CD4-positive, CD25-positive, alpha-beta regulatory T cell (primary cell): ENCODE data around the gene ARSD. TPM values are rescaled to one million over a fixed set of nuclear protein-coding genes. Genes with fewer than 3 reads are reported as not detected.
"Not testable (repeated sequence)": the region's sequence is repeated elsewhere in the genome, so short reads cannot be mapped to it uniquely, and the experiment has no call there.

Experiments
- ATAC-seq, 2 donors: fragments of 150-1000 bp; cut with Tn5 transposase; one replicate each; pipeline ENCODE4 v1.10.0; 2021; ENCODE audit warnings: low read depth in 2 of 2, moderate number of reproducible peaks in 2 of 2, moderate library complexity in 1 of 2
- DNase-seq, 3 donors: peaks; one replicate each; pipeline versions ENCODE4 v3.0.0 to v3.0.0-alpha.2; 2012 to 2022; ENCODE audit warnings: mixed read lengths in 1 of 3
- H3K27ac ChIP-seq: one replicate; pipeline ENCODE4 v1.7.0; 2013; ENCODE audit warnings: mild to moderate bottlenecking, low read length; ENCODE audit not compliant: insufficient read depth, poor library complexity, severe bottlenecking
- H3K27me3 ChIP-seq: one replicate; pipeline ENCODE4 v1.7.0; 2013; ENCODE audit warnings: low read length; ENCODE audit not compliant: control insufficient read depth, insufficient read depth
- H3K36me3 ChIP-seq: one replicate; pipeline ENCODE4 v1.7.0; 2013; ENCODE audit warnings: mild to moderate bottlenecking, low read length, moderate library complexity; ENCODE audit not compliant: control insufficient read depth, insufficient read depth
- H3K4me1 ChIP-seq: 2 replicates; pipeline ENCODE4 v1.7.0; 2013; ENCODE audit warnings: mild to moderate bottlenecking, low read length; ENCODE audit not compliant: insufficient read depth, control insufficient read depth, poor library complexity, severe bottlenecking
- H3K4me3 ChIP-seq: one replicate; pipeline ENCODE4 v1.7.0; 2013; ENCODE audit warnings: low read depth, mild to moderate bottlenecking, low read length, moderate library complexity
- H3K9me3 ChIP-seq, 2 experiments: 1 replicate in 1 of 2; 2 replicates in 1 of 2; pipeline ENCODE4 v1.7.0; 2013; ENCODE audit warnings: low read length in 2 of 2, mild to moderate bottlenecking in 1 of 2, moderate library complexity in 1 of 2; ENCODE audit not compliant: control insufficient read depth in 2 of 2
- H3K27ac Mint-ChIP-seq, 3 donors: one replicate each; pipeline ENCODE4 v1.8.0; 2020 to 2022; ENCODE audit warnings: mild to moderate bottlenecking in 3 of 3, mixed read lengths in 3 of 3, moderate library complexity in 2 of 3
- H3K27me3 Mint-ChIP-seq: one replicate; pipeline ENCODE4 v1.8.0; 2022; ENCODE audit warnings: mild to moderate bottlenecking, mixed read lengths
- H3K36me3 Mint-ChIP-seq: one replicate; pipeline ENCODE4 v1.8.0; 2020; ENCODE audit warnings: mixed read lengths
- H3K4me1 Mint-ChIP-seq, 4 donors: one replicate each; pipeline ENCODE4 v1.8.0; 2020 to 2022; ENCODE audit warnings: mixed read lengths in 4 of 4, mild to moderate bottlenecking in 1 of 4
- H3K4me3 Mint-ChIP-seq, 4 donors: one replicate each; pipeline ENCODE4 v1.8.0; 2020 to 2022; ENCODE audit warnings: mild to moderate bottlenecking in 4 of 4, mixed read lengths in 4 of 4, moderate library complexity in 3 of 4
- H3K9me3 Mint-ChIP-seq, 7 donors: one replicate each; pipeline ENCODE4 v1.8.0; 2020 to 2022; ENCODE audit warnings: mixed read lengths in 7 of 7, mild to moderate bottlenecking in 3 of 7, moderate library complexity in 2 of 7
- polyA plus RNA-seq, 4 donors: library from polyadenylated mRNA; unstranded; fragments of 300-500 nt; fragmentation: Illumina TruSeq; gene quantifications; one replicate each; pipeline ENCODE4 v1.2.3, GENCODE V29; 2021
- total RNA-seq: library from RNA; stranded (reverse); gene quantifications from one replicate; pipeline ENCODE4 v1.2.3, GENCODE V29; 2022

The ARSD gene
- total and polyA plus RNA-seq, 5 donors from 2014 or later, result 0.67 to 1.8 (median 1.5) TPM

DNA sequence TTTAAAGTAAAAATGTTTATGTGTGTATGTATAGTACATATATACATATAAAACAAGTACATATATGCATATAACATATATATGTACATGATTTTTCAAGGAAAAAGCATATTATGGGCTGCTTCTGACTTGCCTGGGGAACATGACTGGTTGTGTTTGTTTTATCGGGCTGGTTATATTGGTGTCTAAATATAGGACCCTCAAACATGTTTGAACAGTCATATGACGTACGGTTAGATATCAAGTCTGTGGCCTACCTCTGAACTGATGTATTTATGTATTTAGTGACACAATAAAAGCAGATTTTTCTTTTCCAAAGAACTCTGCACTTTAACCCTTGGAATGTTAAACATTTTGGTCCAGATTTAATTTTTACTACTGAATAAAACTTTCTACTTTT is 37.9 kb upstream of the ARSD start:
- H3K4me3 ChIP-seq, result no peak overlapping the region
- H3K9me3 Mint-ChIP-seq, result peaks cover 0 to 2% (median 0%) of the 10 kb centered on the region in 7 donors
- H3K4me1 ChIP-seq, result peaks cover 4% of the 10 kb centered on the region
- no peaks in the 10 kb centered on the region for H3K36me3 Mint-ChIP-seq
- no peaks in the 10 kb centered on the region for H3K27me3 Mint-ChIP-seq
- no peak overlapping the region for H3K27ac Mint-ChIP-seq
- no peak overlapping the region for H3K4me3 Mint-ChIP-seq
- no peaks in the 10 kb centered on the region for H3K9me3 ChIP-seq
- H3K36me3 ChIP-seq, result no peaks in the 10 kb centered on the region
- peaks cover 0 to 11% (median 2%) of the 10 kb centered on the region in 4 donors for H3K4me1 Mint-ChIP-seq
- ATAC-seq, result no peak
- H3K27ac ChIP-seq, result no peak overlapping the region
- no peaks in the 10 kb centered on the region for H3K27me3 ChIP-seq
- no peak for DNase-seq

DNA sequence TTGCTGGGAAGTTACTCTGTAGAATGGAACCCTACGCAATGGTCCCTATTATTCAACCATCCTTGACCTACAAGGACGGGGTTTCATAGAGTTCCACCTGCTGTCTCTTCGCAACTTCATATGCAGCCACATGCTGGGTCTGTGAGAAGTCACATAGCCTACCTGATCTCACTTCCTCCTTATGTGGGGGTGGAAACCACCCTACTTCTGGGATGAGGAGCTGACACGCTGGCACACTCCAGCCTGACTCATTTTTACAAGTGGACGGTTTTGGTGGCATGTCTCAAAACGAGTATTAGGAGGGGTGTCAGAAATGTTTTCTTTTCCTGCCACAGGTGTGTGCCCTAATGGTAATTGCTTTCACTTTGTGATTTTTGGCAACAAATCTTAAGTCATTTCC is 36.8 kb upstream of the ARSD start:
- Histone ChIP-seq H3K36me3 (no peaks in the 10 kb centered on the region), H3K27me3 (no peaks in the 10 kb centered on the region), H3K27ac (no peak overlapping the region), H3K4me3 (no peak overlapping the region), H3K4me1 (peaks cover 4% of the 10 kb centered on the region), H3K9me3 (no peaks in the 10 kb centered on the region)
- DNase-seq (no peak), ATAC-seq (no peak)
- H3K9me3 Mint-ChIP-seq, result peaks cover 0 to 2% (median 0%) of the 10 kb centered on the region in 7 donors
- no peaks in the 10 kb centered on the region for H3K27me3 Mint-ChIP-seq
- no peak overlapping the region for H3K27ac Mint-ChIP-seq
- H3K4me3 Mint-ChIP-seq, result no peak overlapping the region
- H3K36me3 Mint-ChIP-seq, result no peaks in the 10 kb centered on the region
- H3K4me1 Mint-ChIP-seq, result peaks cover 0 to 11% (median 2%) of the 10 kb centered on the region in 4 donors

DNA sequence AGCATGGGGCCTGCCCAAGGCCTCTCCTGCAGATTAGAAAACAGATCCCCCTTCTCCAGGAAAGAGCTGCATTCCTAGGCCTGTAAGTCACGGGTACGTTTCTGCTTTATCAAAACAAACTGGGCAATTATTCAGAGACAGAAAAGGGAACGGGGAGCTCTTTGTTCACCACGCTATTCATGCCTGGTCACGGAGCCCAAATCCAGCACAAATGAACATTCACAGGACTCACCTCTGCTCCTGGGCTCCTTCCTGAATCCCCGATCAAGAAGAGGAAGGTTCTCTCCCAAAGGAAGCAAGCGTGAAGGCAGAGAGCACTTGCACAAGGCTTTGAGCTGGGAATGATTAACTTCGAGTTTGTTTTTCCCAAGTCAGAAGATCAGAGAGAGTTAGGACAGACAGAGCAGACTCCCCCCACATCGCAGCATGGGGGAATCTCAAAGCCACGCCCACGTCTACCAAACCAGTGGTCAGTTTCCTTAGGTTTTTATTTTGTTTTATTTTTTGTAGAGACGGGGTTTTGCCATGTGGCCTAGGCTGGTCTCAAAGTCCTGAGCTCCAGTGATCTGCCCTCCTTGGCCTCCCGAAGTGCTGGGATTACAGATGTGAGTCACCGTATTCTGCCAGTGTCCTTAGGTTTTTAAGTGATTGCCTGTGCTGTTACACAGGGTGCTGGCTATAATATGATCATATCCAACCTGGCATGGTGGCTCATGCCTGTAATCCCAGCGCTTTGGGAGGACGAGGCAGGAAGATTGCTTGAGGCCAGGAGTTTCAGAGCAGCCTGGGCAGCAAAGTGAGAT is 35.1 kb upstream of the ARSD start:
- not testable (repeated sequence) for ATAC-seq

DNA sequence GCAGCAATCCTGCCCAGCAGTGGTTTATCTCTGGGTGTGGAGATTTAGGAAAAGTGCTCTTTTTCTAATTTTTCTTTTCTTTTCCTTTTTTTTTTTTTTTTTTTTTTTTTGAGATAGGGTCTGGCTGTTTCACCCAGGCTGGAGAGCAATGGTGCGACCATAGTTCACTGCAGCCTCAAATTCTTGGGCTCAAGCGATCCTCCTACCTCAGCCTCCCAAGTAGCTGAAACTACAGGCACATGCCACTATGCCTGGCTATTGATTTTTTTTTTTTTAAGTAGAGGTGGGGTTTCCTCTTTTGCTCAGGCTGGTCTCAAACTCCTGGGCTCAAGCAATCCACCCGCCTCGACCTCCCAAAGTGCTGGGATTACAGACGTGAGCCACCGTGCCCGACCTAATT is 34.3 kb upstream of the ARSD start:
- ATAC-seq, H3K4me1 ChIP-seq, DNase-seq, H3K4me3 Mint-ChIP-seq, H3K4me1 Mint-ChIP-seq, H3K27ac Mint-ChIP-seq, H3K27ac ChIP-seq, H3K27me3 ChIP-seq, H3K36me3 ChIP-seq, H3K9me3 Mint-ChIP-seq, H3K4me3 ChIP-seq, H3K9me3 ChIP-seq, H3K36me3 Mint-ChIP-seq, H3K27me3 Mint-ChIP-seq: not testable (repeated sequence)

More for the DNA sequence above, 35.1 kb upstream of the ARSD start:
- H3K4me3 Mint-ChIP-seq, H3K27me3 ChIP-seq, H3K4me3 ChIP-seq, H3K27ac Mint-ChIP-seq, H3K36me3 Mint-ChIP-seq, H3K9me3 ChIP-seq, H3K4me1 Mint-ChIP-seq, H3K4me1 ChIP-seq, H3K36me3 ChIP-seq, H3K9me3 Mint-ChIP-seq, DNase-seq, H3K27me3 Mint-ChIP-seq, H3K27ac ChIP-seq: not testable (repeated sequence)

DNA sequence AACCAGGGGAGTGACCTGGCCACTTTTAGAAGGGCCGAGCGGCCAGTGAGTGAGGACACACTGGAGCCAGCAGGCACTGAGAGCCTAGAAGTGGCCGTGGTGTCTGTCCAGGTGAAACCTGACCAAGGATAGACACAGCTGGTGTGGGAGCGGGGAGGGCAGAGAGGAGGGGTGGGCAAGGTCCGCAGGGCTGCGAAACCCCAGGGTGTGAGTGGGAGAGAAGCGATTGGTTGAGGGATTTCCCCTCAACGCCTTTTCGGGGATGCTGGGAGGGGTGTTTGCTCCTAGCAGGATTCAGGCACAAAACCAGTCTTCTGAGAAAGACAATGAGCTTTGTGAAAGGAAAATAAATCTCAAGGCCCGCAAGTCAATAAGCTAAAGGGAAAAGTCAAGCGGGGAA is 33.2 kb upstream of the ARSD start:
- H3K4me3 Mint-ChIP-seq, result no peak overlapping the region
- no peak overlapping the region for H3K4me3 ChIP-seq
- DNase-seq (no peak), ATAC-seq (no peak)
- H3K27ac Mint-ChIP-seq, result no peak overlapping the region
- H3K27me3 ChIP-seq, result no peaks in the 10 kb centered on the region
- H3K9me3 ChIP-seq, result no peaks in the 10 kb centered on the region
- H3K27me3 Mint-ChIP-seq, result peaks cover 6% of the 10 kb centered on the region
- no peaks in the 10 kb centered on the region for H3K36me3 Mint-ChIP-seq
- no peak overlapping the region for H3K27ac ChIP-seq
- no peaks in the 10 kb centered on the region for H3K36me3 ChIP-seq
- peaks cover 0 to 2% (median 0%) of the 10 kb centered on the region in 7 donors for H3K9me3 Mint-ChIP-seq
- H3K4me1 ChIP-seq, result no peaks in the 10 kb centered on the region
- no peaks in the 10 kb centered on the region for H3K4me1 Mint-ChIP-seq

DNA sequence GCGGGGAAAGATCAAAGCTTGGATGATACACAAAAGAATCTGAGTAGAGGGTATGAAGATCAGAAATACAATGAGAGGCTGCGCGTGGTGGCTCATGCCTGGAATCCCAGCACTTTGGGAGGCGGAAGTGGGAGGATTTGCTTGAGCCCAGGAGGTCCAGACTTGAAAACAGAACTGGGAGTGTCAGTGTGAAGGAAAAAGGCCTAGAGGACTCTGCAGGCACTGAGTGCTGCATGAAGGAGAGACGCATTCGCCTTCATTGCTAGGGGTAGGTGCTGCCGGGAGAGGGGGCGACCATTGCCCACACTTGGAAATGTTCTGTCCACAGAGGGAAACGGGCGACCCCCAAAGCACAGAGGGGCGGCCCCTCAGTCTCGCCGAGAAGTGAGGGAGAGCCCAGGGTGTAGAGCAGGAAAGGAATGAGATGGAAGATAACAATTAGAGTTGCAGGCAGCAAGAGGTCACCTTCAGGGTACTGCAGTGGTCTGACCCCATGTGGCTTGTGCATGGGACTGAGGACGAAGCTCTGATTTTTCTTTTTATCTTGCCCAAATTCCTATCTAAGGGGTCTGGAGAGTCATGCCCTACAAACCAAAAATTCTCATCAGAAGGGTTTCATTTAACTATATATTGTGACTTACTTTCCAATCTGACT is 31.8 kb upstream of the ARSD start:
- ATAC-seq (no peak), DNase-seq (no peak)
- peak overlapping the region in 1 of 3 donors; percentile 88 for H3K27ac Mint-ChIP-seq
- Histone ChIP-seq H3K4me3 (no peak overlapping the region), H3K4me1 (no peaks in the 10 kb centered on the region), H3K36me3 (no peaks in the 10 kb centered on the region), H3K27ac (no peak overlapping the region), H3K9me3 (no peaks in the 10 kb centered on the region), H3K27me3 (no peaks in the 10 kb centered on the region)
- H3K27me3 Mint-ChIP-seq, result peaks cover 6% of the 10 kb centered on the region
- peaks cover 0 to 2% (median 0%) of the 10 kb centered on the region in 7 donors for H3K9me3 Mint-ChIP-seq
- no peaks in the 10 kb centered on the region for H3K36me3 Mint-ChIP-seq
- H3K4me1 Mint-ChIP-seq, result no peaks in the 10 kb centered on the region
- no peak overlapping the region for H3K4me3 Mint-ChIP-seq

DNA sequence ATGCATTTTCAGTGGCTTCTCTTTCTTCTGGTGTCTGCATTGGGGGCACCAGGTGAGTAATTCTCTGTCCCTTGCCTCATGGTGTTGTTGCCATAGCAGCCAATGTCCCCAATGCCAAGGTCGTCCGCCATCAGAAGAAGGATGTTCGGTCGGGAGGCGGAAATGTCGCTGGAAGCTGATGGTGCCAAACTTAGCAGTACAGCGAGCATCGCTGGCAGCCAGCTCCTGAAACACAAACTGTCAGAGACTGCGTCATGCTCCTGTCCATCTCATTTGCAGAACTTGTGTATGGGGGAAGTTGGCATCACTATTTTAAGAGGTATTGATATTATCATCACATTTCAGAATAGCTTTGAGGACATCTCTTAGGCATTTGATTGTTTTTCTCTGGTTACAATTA is 29.1 kb upstream of the ARSD start:
- H3K27ac Mint-ChIP-seq, result no peak overlapping the region
- peaks cover 0 to 2% (median 0%) of the 10 kb centered on the region in 7 donors for H3K9me3 Mint-ChIP-seq
- DNase-seq, result no peak
- no peaks in the 10 kb centered on the region for H3K36me3 ChIP-seq
- H3K36me3 Mint-ChIP-seq, result no peaks in the 10 kb centered on the region
- peaks cover 6% of the 10 kb centered on the region for H3K27me3 Mint-ChIP-seq
- no peak overlapping the region for H3K27ac ChIP-seq
- no peaks in the 10 kb centered on the region for H3K27me3 ChIP-seq
- H3K9me3 ChIP-seq, result no peaks in the 10 kb centered on the region
- no peaks in the 10 kb centered on the region for H3K4me1 ChIP-seq
- ATAC-seq, result no peak
- no peak overlapping the region for H3K4me3 ChIP-seq
- no peaks in the 10 kb centered on the region for H3K4me1 Mint-ChIP-seq
- no peak overlapping the region for H3K4me3 Mint-ChIP-seq

DNA sequence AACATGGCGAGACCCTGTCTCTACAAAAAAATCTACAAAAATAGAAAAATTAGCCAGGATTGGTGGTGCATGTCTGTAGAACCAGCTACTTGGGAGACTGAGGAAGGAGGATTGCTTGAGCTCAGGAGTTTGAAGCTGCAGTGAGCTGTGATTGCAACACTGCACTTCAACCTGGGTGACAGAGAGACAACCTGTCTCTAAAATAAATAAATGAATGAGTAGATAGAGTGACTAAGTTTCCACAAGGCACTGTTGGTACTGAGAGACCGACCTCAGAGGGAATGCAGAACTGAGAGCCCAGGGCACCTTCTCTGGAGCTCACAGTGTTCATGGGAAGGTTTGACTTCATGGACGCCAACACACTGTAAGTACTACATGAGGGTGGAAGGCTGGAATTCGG is 26.7 kb upstream of the ARSD start:
- no peak overlapping the region for H3K4me3 Mint-ChIP-seq
- peaks cover 0 to 2% (median 0%) of the 10 kb centered on the region in 7 donors for H3K9me3 Mint-ChIP-seq
- no peaks in the 10 kb centered on the region for H3K4me1 Mint-ChIP-seq
- no peaks in the 10 kb centered on the region for H3K36me3 ChIP-seq
- H3K9me3 ChIP-seq, result no peaks in the 10 kb centered on the region
- H3K27ac Mint-ChIP-seq, result no peak overlapping the region
- no peak for ATAC-seq
- no peak overlapping the region for H3K27ac ChIP-seq
- no peak for DNase-seq
- no peaks in the 10 kb centered on the region for H3K27me3 ChIP-seq
- H3K4me3 ChIP-seq, result no peak overlapping the region
- H3K36me3 Mint-ChIP-seq, result no peaks in the 10 kb centered on the region
- no peaks in the 10 kb centered on the region for H3K4me1 ChIP-seq
- peaks cover 5% of the 10 kb centered on the region for H3K27me3 Mint-ChIP-seq
